Natural killer cell (primary cell): ENCODE data around the gene FAM162A. TPM values are rescaled to one million over a fixed set of nuclear protein-coding genes. Genes with fewer than 3 reads are reported as not detected.

Source experiments
- ATAC-seq, 3 donors: fragments of 150-1000 bp in 2 of 3; fragments of 200-7000 bp in 1 of 3; cut with Tn5 transposase; 1 replicate in 1 of 3; 2 replicates in 2 of 3; pipeline ENCODE4 v1.10.0; 2021; ENCODE audit warnings: mild to moderate bottlenecking in 2 of 3, moderate library complexity in 2 of 3
- DNase-seq, 2 donors: peaks; one replicate each; pipeline versions ENCODE4 v3.0.0 to v3.0.0-alpha.2; 2013 to 2021; ENCODE audit warnings: mixed read lengths in 1 of 2
- H3K27ac ChIP-seq: one replicate; pipeline ENCODE4 v1.5.1; 2013; ENCODE audit warnings: mild to moderate bottlenecking, low read length
- H3K27me3 ChIP-seq: one replicate; pipeline ENCODE4 v1.6.1; 2013; ENCODE audit warnings: low read length; ENCODE audit not compliant: control insufficient read depth, insufficient read depth
- H3K36me3 ChIP-seq: one replicate; pipeline ENCODE4 v1.6.1; 2013; ENCODE audit warnings: low read length; ENCODE audit not compliant: control insufficient read depth, insufficient read depth
- H3K4me1 ChIP-seq: one replicate; pipeline ENCODE4 v1.6.1; 2013; ENCODE audit warnings: low read length; ENCODE audit not compliant: control insufficient read depth, insufficient read depth
- H3K4me3 ChIP-seq: one replicate; pipeline ENCODE4 v1.5.1; 2013; ENCODE audit warnings: low read length
- H3K9me3 ChIP-seq: one replicate; pipeline ENCODE4 v1.6.1; 2013; ENCODE audit warnings: low read length; ENCODE audit not compliant: control insufficient read depth, insufficient read depth
- H3K27ac Mint-ChIP-seq, 2 donors: one replicate each; pipeline ENCODE4 v1.8.0; 2022; ENCODE audit warnings: mild to moderate bottlenecking in 2 of 2, mixed read lengths in 2 of 2, moderate library complexity in 1 of 2
- H3K27me3 Mint-ChIP-seq, 2 donors: one replicate each; pipeline ENCODE4 v1.8.0; 2022; ENCODE audit warnings: low read depth in 2 of 2, mixed read lengths in 2 of 2
- H3K36me3 Mint-ChIP-seq: one replicate; pipeline ENCODE4 v1.8.0; 2022; ENCODE audit warnings: mixed read lengths
- H3K4me1 Mint-ChIP-seq, 2 donors: one replicate each; pipeline ENCODE4 v1.8.0; 2022; ENCODE audit warnings: mixed read lengths in 2 of 2
- H3K4me3 Mint-ChIP-seq: one replicate; pipeline ENCODE4 v1.8.0; 2022; ENCODE audit warnings: mild to moderate bottlenecking, moderate library complexity, mixed read lengths
- H3K9me3 Mint-ChIP-seq, 2 donors: one replicate each; pipeline ENCODE4 v1.8.0; 2022; ENCODE audit warnings: mixed read lengths in 2 of 2
- WGBS: methylation state at CpG from one replicate; pipeline ENCODE4 v1.1.7; 2013; ENCODE audit warnings: missing lambda C conversion rate; ENCODE audit not compliant: insufficient coverage; 5-methylcytosine and 5-hydroxymethylcytosine counted together
- intact Hi-C: fragments of 100-400 bp; cut with micrococcal nuclease; formaldehyde crosslinking; loops from one replicate; pipeline ENCODE4 v1.14.2; 2022
- total RNA-seq, 4 donors: library from RNA; stranded (reverse); fragments of 120-200 nt in 1 of 4; gene quantifications; one replicate each; pipeline versions ENCODE4 v1.2.3 to v1.2.4, GENCODE V29; 2013 to 2022
- TF ChIP-seq, protein P1 (sequence below): fragments of 200-600 bp; IDR thresholded peaks from one replicate; pipeline ENCODE4 v1.8.0; 2022; ENCODE audit warnings: antibody characterized with exemption

The FAM162A gene
- total RNA-seq, 3 donors from 2014 or later (not counting 1 experiment from before 2014, with no cell fraction given), result 12.2 to 18.4 (median 16.3) TPM

DNA sequence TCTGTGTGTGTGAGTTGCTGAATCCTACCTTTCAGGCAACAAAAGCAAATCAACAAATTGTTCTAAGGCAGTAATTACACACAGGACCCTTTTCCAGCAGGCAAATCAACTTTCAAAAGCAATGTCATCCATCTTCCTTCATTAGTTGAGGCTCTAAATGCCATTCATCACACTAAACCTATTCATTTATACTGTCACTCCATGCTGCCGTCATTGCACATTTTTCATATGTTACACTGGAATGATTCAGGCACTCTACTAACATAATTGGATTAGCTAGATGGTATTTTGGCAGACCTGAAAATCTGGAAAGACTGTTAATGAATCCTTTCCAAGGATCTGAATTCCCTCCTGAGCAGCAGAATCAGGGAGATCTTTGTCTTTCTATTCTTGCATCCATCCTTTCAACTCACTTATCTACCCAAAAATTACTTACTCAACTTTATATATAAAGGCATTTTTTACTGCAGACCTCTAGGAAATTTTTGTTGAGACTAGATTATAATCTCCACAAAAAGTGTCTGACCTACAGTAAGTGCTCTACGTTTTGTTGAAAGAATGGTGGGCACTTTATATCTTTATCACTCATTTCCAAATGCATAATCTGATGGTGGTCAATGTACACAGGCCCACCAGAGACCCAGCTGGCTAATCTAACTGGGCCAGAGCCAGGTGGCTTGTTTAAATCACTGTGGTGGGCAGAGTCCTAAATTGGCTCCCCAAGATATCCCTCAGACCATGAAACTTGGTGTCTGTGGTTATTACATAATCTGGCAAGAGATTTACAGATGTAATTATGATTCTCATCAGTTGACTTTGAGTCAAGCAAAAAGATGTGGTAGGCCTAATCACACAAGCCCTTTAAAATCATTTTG is 25.9 kb upstream of the FAM162A start:
- Mint-ChIP-seq H3K4me3 (no peak overlapping the region), H3K4me1 (no peaks in the 10 kb centered on the region), H3K27me3 (no peaks in the 10 kb centered on the region), H3K9me3 (no peaks in the 10 kb centered on the region), H3K27ac (no peak overlapping the region), H3K36me3 (peaks cover under 1% of the 10 kb centered on the region)
- Histone ChIP-seq H3K9me3 (no peaks in the 10 kb centered on the region), H3K27ac (no peak overlapping the region), H3K27me3 (no peaks in the 10 kb centered on the region), H3K36me3 (peaks cover 13% of the 10 kb centered on the region), H3K4me3 (no peak overlapping the region), H3K4me1 (no peaks in the 10 kb centered on the region)
- 100% methylated on average over 1 of the region's 2 CpGs for WGBS
- intact Hi-C loops, result no loop called here
- DNase-seq, result no peak
- ATAC-seq, result no peak
- TF ChIP-seq, protein P1, sequence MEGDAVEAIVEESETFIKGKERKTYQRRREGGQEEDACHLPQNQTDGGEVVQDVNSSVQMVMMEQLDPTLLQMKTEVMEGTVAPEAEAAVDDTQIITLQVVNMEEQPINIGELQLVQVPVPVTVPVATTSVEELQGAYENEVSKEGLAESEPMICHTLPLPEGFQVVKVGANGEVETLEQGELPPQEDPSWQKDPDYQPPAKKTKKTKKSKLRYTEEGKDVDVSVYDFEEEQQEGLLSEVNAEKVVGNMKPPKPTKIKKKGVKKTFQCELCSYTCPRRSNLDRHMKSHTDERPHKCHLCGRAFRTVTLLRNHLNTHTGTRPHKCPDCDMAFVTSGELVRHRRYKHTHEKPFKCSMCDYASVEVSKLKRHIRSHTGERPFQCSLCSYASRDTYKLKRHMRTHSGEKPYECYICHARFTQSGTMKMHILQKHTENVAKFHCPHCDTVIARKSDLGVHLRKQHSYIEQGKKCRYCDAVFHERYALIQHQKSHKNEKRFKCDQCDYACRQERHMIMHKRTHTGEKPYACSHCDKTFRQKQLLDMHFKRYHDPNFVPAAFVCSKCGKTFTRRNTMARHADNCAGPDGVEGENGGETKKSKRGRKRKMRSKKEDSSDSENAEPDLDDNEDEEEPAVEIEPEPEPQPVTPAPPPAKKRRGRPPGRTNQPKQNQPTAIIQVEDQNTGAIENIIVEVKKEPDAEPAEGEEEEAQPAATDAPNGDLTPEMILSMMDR, result no peak

DNA sequence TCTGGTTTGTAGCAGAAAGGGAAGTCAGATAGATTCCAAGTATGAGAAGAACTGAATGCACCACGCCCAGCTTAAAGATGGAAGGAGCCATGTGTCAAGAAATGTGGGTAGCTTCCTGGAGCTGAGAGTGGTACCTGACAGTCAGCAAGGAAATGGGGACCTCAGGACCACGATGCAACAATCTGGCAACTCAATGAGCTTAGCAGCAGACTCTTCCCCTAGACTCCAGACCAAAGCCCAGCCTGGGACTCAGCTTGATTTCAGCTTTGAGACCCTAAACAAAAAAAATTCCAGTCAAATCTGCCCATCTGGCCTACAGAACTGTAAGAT is 25.3 kb upstream of the FAM162A start:
- no peaks in the 10 kb centered on the region for H3K4me1 ChIP-seq
- Mint-ChIP-seq H3K27me3 (no peaks in the 10 kb centered on the region), H3K36me3 (peaks cover 7% of the 10 kb centered on the region), H3K4me1 (no peaks in the 10 kb centered on the region), H3K4me3 (no peak overlapping the region), H3K9me3 (no peaks in the 10 kb centered on the region), H3K27ac (no peak overlapping the region)
- H3K27me3 ChIP-seq, result no peaks in the 10 kb centered on the region
- 82% methylated on average over 2 of the region's 2 CpGs for WGBS
- no peak overlapping the region for H3K4me3 ChIP-seq
- intact Hi-C loops, result no loop called here
- no peaks in the 10 kb centered on the region for H3K9me3 ChIP-seq
- H3K27ac ChIP-seq, result no peak overlapping the region
- peaks cover 14% of the 10 kb centered on the region for H3K36me3 ChIP-seq
- TF ChIP-seq, protein P1, result no peak
- ATAC-seq, result no peak
- DNase-seq, result no peak

DNA sequence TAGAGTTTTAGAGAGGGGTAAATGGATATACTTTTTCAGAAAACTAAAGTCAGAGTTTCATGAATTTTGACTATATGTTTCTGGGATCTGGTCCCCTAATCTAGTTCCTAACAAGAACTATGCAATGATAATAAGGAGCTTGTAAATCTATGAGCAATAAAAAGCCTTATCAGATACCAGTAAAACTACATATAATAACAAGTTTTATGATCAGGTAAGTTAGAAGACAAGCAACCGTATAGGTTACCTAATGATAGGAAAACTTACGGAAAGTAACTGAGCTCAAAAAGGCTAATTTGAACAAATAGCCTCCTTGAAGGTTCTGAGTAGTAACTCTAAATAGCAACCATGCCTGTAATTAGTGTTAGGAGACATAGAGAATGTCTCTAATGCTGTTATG is 22.0 kb upstream of the FAM162A start:
- Histone ChIP-seq H3K36me3 (peaks cover 32% of the 10 kb centered on the region), H3K27ac (no peak overlapping the region), H3K27me3 (no peaks in the 10 kb centered on the region), H3K9me3 (no peaks in the 10 kb centered on the region), H3K4me3 (no peak overlapping the region), H3K4me1 (no peaks in the 10 kb centered on the region)
- WGBS, result 100% methylated on average over 2 of the region's 2 CpGs
- intact Hi-C loops, result no loop called here
- Mint-ChIP-seq H3K27ac (no peak overlapping the region), H3K4me1 (no peaks in the 10 kb centered on the region), H3K36me3 (peaks cover 11% of the 10 kb centered on the region), H3K4me3 (no peak overlapping the region), H3K9me3 (no peaks in the 10 kb centered on the region), H3K27me3 (no peaks in the 10 kb centered on the region)
- TF ChIP-seq, protein P1, result no peak
- DNase-seq, result no peak
- ATAC-seq, result no peak

DNA sequence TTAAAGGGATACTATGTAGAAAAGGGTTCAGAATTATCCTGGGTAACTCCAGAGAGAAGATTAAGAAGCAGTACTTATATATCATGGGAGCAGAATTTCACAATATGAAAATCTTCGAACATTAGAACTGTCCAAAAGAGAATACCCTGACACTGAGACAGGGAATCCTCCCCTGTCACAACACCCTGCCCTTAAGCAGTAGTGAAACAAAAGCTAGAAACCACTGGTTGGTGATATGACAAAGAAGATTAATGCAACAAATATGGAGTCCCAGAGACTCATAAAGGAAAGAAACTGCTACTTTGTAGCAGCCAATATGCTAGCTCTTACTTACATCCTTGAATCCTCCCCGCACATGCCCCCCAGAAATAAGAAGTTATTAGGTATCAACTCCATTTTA is 19.5 kb upstream of the FAM162A start:
- H3K9me3 ChIP-seq, result no peaks in the 10 kb centered on the region
- 50% methylated on average over 2 of the region's 2 CpGs for whole genome bisulfite sequencing
- TF ChIP-seq, protein P1, result no peak
- no peak overlapping the region for H3K27ac Mint-ChIP-seq
- intact Hi-C loops, result no loop called here
- DNase-seq, result no peak
- H3K4me1 Mint-ChIP-seq, result no peaks in the 10 kb centered on the region
- H3K36me3 ChIP-seq, result peaks cover 45% of the 10 kb centered on the region
- no peak overlapping the region for H3K27ac ChIP-seq
- H3K27me3 Mint-ChIP-seq, result no peaks in the 10 kb centered on the region
- no peaks in the 10 kb centered on the region for H3K4me1 ChIP-seq
- no peaks in the 10 kb centered on the region for H3K27me3 ChIP-seq
- no peak for ATAC-seq
- H3K36me3 Mint-ChIP-seq, result peaks cover 11% of the 10 kb centered on the region
- H3K4me3 Mint-ChIP-seq, result no peak overlapping the region
- no peak overlapping the region for H3K4me3 ChIP-seq
- H3K9me3 Mint-ChIP-seq, result no peaks in the 10 kb centered on the region
